ENCODE measurements around the gene SLC49A3.
A peak's percentile ranks its signal among the peaks of the same experiment; 100 is the strongest.
"Not testable (repeated sequence)": the region's sequence is repeated elsewhere in the genome, so short reads cannot be mapped to it uniquely, and the experiment has no call there.

Gene SLC49A3

DNA sequence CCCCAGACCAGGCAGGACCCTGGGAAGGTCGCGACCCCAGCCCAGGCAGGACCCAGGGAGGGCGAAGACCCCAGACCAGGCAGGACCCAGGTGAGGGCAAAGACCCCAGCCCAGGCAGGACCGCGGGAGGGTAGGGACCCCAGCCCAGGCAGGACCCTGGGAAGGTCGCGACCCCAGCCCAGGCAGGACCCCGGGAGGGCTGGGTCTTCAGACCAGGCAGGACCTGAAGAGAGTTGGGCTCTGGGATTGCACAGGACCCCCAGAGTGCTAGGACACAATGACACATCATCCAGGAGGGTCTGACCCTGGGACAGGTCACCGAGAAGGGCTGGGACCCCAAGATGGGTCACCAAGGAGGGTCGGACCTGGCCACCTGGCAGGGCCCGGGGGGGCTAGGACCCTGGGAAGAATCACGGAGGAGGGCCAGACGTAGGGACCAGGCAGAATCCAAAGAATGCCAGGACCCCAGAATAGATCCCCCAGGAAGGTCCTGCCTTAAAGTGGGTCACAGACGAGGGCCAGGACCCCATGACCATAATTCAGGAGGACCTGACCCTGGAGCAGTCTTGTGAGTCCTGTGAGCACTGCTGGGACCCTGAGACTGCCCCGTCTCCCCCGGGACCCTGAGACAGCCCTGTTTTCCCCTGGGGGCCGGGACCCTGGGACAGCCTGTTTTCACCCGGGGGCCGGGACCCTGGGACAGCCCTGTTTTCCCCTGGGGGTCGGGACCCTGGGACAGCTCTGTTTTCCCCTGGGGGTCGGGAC is 18.1 kb upstream of the SLC49A3 start:
- H3F3A ChIP-seq (ENCODE audit: low read depth) = no peaks in the 10 kb centered on the region
- peak overlapping the region; percentile 98 for H3K4me3 ChIP-seq (ENCODE audit: low read length, poor library complexity, severe bottlenecking)
- H3K9me3 ChIP-seq (ENCODE audit: insufficient read depth, low read depth, low read length) = no peaks in the 10 kb centered on the region
- H3K36me3 ChIP-seq (ENCODE audit: insufficient read depth, low read length) = no peaks in the 10 kb centered on the region
- H3K9ac ChIP-seq (ENCODE audit: low read depth, low read length, poor library complexity, severe bottlenecking) = peak overlapping the region; percentile 99
- peaks cover 5% of the 10 kb centered on the region for H3K27me3 ChIP-seq (ENCODE audit: insufficient read depth, low read length, poor library complexity, severe bottlenecking)
- peaks cover 57% of the 10 kb centered on the region for H3K79me2 ChIP-seq (ENCODE audit: insufficient read depth, low read length)
- peak overlapping the region; percentile 99 for H3K4me2 ChIP-seq (ENCODE audit: low read depth, low read length, poor library complexity, severe bottlenecking)
- H3K9me2 ChIP-seq (replicated peaks; ENCODE audit: low read depth, low read length) = no peaks in the 10 kb centered on the region
- H2AFZ ChIP-seq (ENCODE audit: low read length) = no peak overlapping the region
- peaks cover 31% of the 10 kb centered on the region for H4K20me1 ChIP-seq (ENCODE audit: insufficient read depth, low read length, poor library complexity, severe bottlenecking)
- TF ChIP-seq EZH2phosphoT487 (IDR thresholded peaks at IDR 0.05; ENCODE audit: borderline replicate concordance) = no peak
- TF ChIP-seq, protein P1, sequence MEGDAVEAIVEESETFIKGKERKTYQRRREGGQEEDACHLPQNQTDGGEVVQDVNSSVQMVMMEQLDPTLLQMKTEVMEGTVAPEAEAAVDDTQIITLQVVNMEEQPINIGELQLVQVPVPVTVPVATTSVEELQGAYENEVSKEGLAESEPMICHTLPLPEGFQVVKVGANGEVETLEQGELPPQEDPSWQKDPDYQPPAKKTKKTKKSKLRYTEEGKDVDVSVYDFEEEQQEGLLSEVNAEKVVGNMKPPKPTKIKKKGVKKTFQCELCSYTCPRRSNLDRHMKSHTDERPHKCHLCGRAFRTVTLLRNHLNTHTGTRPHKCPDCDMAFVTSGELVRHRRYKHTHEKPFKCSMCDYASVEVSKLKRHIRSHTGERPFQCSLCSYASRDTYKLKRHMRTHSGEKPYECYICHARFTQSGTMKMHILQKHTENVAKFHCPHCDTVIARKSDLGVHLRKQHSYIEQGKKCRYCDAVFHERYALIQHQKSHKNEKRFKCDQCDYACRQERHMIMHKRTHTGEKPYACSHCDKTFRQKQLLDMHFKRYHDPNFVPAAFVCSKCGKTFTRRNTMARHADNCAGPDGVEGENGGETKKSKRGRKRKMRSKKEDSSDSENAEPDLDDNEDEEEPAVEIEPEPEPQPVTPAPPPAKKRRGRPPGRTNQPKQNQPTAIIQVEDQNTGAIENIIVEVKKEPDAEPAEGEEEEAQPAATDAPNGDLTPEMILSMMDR (conservative IDR thresholded peaks at IDR 0.05; ENCODE audit: low read length) = no peak
- H3K4me1 ChIP-seq (ENCODE audit: insufficient read depth, low read length, poor library complexity, severe bottlenecking) = peaks cover 29% of the 10 kb centered on the region

DNA sequence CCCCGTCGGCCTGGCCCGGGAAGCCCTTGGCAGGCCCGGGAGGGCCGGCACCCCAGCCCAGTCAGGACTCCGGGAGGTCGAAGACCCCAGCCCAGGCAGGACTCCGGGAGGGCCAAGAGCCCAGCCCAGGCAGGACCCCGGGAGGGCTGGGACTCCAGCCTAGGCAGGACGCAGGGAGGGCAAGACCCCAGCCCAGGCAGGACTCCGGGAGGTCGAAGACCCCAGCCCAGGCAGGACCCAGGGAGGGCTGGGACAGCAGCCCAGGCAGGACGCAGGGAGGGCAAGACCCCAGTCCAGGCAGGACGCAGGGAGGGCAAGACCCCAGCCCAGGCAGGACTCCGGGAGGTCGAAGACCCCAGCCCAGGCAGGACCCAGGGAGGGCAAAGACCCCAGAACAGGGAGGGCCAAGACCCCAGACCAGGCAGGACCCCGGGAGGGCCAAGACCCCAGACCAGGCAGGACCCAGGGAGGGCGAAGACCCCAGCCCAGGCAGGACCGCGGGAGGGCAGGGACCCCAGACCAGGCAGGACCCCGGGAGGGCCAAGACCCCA is 17.2 kb upstream of the SLC49A3 start:
- Histone ChIP-seq H3K4me3 (ENCODE audit: low read length, poor library complexity, severe bottlenecking) (peak overlapping the region; percentile 98), H3K79me2 (ENCODE audit: insufficient read depth, low read length) (peaks cover 55% of the 10 kb centered on the region), H3K9ac (ENCODE audit: low read depth, low read length, poor library complexity, severe bottlenecking) (peak overlapping the region; percentile 99), H3K4me2 (ENCODE audit: low read depth, low read length, poor library complexity, severe bottlenecking) (peak overlapping the region; percentile 99), H4K20me1 (ENCODE audit: insufficient read depth, low read length, poor library complexity, severe bottlenecking) (peaks cover 29% of the 10 kb centered on the region), H2AFZ (ENCODE audit: low read length) (peak overlapping the region; percentile 79; the same call in 1 of the 2 replicates), H3K4me1 (ENCODE audit: insufficient read depth, low read length, poor library complexity, severe bottlenecking) (peaks cover 29% of the 10 kb centered on the region)
- not testable (repeated sequence) for H3K9me2 ChIP-seq (replicated peaks; ENCODE audit: low read depth, low read length); H3K36me3 ChIP-seq (ENCODE audit: insufficient read depth, low read length); H3K27me3 ChIP-seq (ENCODE audit: insufficient read depth, low read length, poor library complexity, severe bottlenecking); H3F3A ChIP-seq (ENCODE audit: low read depth); H3K9me3 ChIP-seq (ENCODE audit: insufficient read depth, low read depth, low read length)

DNA sequence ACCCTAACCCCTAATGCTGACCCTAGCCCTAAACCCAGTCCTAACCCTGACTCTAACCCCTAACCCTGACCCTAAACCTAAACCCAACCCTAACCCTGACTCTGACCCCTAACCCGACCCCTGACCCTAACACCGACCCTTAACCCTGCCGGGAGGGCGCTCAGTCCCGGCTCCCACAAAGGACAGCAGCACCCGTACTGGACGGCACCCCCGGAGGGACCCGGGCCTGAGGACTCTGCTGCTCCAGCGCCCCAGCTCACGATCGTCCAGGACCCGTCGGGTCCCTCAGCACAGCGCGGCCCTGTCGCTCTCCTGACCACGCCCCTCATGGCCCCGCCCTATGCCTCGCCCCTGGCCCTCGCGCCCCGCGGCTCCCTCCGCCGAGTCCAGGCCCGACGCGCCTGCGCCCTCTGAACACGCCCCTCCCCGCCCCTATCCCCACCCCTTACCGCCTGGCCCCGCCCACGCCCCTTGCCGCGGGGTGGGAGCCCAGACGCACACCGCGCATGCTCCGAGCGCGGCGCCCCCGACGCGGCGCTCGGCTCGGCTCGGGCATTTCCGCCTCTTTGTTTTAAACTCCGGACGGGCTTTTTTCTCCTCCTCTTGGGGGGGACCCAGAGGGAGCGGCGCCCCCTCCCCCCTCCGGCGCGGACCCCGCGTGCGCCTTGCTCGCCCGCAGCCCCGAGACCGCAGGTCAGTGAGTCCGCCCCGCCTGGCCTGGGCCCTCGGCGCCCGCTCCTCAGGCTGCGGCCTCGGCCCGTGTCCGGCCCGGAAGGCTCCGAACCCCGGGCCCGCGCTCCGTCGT is 16.5 kb upstream of the SLC49A3 start, which contains the start of gene PCGF3:
Gene PCGF3 (plus strand): TSS at position 555 of the 805 bp plus-strand sequence. CDS start 27,849 bp downstream, outside the sequence.
- H3K9me2 ChIP-seq (replicated peaks; ENCODE audit: low read depth, low read length) = no peaks in the 10 kb centered on the region
- H3K4me2 ChIP-seq (ENCODE audit: low read depth, low read length, poor library complexity, severe bottlenecking) = peak within 1 kb of the TSS; percentile 99
- peaks cover 22% of the 10 kb centered on the region for H3K4me1 ChIP-seq (ENCODE audit: insufficient read depth, low read length, poor library complexity, severe bottlenecking)
- H3K79me2 ChIP-seq (ENCODE audit: insufficient read depth, low read length) = peaks cover 48% of the 10 kb centered on the region
- TF ChIP-seq, protein P1 (conservative IDR thresholded peaks at IDR 0.05; ENCODE audit: low read length) = no peak
- no peak for TF ChIP-seq EZH2phosphoT487 (IDR thresholded peaks at IDR 0.05; ENCODE audit: borderline replicate concordance)
- H3F3A ChIP-seq (ENCODE audit: low read depth) = no peaks in the 10 kb centered on the region
- H2AFZ ChIP-seq (ENCODE audit: low read length) = peak within 1 kb of the TSS; percentile 79; the same call in 1 of the 2 replicates
- peak within 1 kb of the TSS; percentile 99 for H3K9ac ChIP-seq (ENCODE audit: low read depth, low read length, poor library complexity, severe bottlenecking)
- H3K4me3 ChIP-seq (ENCODE audit: low read length, poor library complexity, severe bottlenecking) = peak within 1 kb of the TSS; percentile 98
- H4K20me1 ChIP-seq (ENCODE audit: insufficient read depth, low read length, poor library complexity, severe bottlenecking) = peaks cover 23% of the 10 kb centered on the region
- no peaks in the 10 kb centered on the region for H3K9me3 ChIP-seq (ENCODE audit: insufficient read depth, low read depth, low read length)
- no peaks in the 10 kb centered on the region for H3K36me3 ChIP-seq (ENCODE audit: insufficient read depth, low read length)
- peaks cover 5% of the 10 kb centered on the region for H3K27me3 ChIP-seq (ENCODE audit: insufficient read depth, low read length, poor library complexity, severe bottlenecking)
